Measurements from ENCODE around the gene CHD1. TPM values are rescaled to one million over a fixed set of nuclear protein-coding genes. Genes with fewer than 3 reads are reported as not detected.

CHD1 gene
- total and polyA plus RNA-seq, 9 of the 15 experiments (the other 6 are each of a cell fraction or from before 2014, with no cell fraction given): 27.3 to 133 (median 58.7) TPM

DNA sequence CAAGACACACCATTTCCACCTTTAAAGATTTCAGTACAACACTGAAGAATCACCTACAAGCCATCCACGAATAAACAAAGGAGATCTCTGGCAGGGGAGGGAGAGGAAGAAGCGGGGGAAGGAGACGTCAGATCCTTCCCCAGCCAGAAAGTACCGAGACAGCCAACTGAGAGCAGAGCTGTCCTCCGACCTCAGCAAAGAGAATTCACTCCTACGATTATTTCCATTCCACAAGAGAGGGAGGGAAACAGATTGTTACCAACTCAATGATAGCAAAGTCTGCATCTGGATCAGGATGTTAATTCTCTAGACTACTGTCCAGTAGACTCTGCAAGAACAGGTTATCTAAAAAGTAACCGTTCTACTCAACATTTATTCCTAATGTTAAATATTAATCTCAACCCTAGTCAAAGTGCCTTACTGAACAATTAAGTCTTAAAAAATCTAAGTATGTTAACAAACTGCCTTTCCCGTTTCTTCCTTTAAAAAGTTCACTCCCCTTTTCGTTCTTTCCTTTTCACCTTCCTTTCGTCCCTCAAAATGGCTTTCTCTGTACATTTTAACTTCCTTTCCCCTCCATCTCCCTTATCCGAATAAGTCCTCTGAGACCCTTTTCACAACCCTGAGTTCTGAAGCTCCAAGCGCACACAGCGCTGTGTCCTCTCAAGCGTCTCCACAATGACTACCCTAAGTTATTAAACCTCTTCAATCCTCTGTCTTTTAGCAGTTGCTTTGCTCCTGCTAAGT is 1.4 kb downstream of the CHD1 start (continued):
- no peak for TF ChIP-seq KAT8 (IDR thresholded peaks at IDR 0.05; ENCODE audit: low read depth)
- no peak for TF ChIP-seq THRA (IDR thresholded peaks at IDR 0.05)
- peak; percentile 47; the same call in 1 of the 2 replicates for TF ChIP-seq LARP7 (IDR thresholded peaks at IDR 0.05)
- peak; percentile 30; the same call in 1 of the 2 replicates for TF ChIP-seq NKRF (IDR thresholded peaks at IDR 0.05; ENCODE audit: borderline replicate concordance)
- peak; percentile 71 for TF ChIP-seq GABPA (tag; conservative IDR thresholded peaks at IDR 0.05; ENCODE audit: low read depth)
- TF ChIP-seq, protein P1, sequence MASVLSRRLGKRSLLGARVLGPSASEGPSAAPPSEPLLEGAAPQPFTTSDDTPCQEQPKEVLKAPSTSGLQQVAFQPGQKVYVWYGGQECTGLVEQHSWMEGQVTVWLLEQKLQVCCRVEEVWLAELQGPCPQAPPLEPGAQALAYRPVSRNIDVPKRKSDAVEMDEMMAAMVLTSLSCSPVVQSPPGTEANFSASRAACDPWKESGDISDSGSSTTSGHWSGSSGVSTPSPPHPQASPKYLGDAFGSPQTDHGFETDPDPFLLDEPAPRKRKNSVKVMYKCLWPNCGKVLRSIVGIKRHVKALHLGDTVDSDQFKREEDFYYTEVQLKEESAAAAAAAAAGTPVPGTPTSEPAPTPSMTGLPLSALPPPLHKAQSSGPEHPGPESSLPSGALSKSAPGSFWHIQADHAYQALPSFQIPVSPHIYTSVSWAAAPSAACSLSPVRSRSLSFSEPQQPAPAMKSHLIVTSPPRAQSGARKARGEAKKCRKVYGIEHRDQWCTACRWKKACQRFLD (CRISPR knock-in tag; IDR thresholded peaks at IDR 0.05): no peak
- no peak for TF ChIP-seq ZEB2 (IDR thresholded peaks at IDR 0.05)
- no peak for TF ChIP-seq ZNF408 (CRISPR knock-in tag; IDR thresholded peaks at IDR 0.05; ENCODE audit: low read depth)
- TF ChIP-seq, protein P2, sequence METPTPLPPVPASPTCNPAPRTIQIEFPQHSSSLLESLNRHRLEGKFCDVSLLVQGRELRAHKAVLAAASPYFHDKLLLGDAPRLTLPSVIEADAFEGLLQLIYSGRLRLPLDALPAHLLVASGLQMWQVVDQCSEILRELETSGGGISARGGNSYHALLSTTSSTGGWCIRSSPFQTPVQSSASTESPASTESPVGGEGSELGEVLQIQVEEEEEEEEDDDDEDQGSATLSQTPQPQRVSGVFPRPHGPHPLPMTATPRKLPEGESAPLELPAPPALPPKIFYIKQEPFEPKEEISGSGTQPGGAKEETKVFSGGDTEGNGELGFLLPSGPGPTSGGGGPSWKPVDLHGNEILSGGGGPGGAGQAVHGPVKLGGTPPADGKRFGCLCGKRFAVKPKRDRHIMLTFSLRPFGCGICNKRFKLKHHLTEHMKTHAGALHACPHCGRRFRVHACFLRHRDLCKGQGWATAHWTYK (CRISPR knock-in tag; IDR thresholded peaks at IDR 0.05): no peak
- no peak for TF ChIP-seq ZBED1 (IDR thresholded peaks at IDR 0.05)
- 0 out of 2 replicates have a peak, but pooled peaks have one; percentile 49 for TF ChIP-seq DNMT1 (IDR thresholded peaks at IDR 0.05)
- TF ChIP-seq, protein P3, sequence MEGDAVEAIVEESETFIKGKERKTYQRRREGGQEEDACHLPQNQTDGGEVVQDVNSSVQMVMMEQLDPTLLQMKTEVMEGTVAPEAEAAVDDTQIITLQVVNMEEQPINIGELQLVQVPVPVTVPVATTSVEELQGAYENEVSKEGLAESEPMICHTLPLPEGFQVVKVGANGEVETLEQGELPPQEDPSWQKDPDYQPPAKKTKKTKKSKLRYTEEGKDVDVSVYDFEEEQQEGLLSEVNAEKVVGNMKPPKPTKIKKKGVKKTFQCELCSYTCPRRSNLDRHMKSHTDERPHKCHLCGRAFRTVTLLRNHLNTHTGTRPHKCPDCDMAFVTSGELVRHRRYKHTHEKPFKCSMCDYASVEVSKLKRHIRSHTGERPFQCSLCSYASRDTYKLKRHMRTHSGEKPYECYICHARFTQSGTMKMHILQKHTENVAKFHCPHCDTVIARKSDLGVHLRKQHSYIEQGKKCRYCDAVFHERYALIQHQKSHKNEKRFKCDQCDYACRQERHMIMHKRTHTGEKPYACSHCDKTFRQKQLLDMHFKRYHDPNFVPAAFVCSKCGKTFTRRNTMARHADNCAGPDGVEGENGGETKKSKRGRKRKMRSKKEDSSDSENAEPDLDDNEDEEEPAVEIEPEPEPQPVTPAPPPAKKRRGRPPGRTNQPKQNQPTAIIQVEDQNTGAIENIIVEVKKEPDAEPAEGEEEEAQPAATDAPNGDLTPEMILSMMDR (IDR thresholded peaks at IDR 0.05 in 2 of 3, conservative IDR thresholded peaks at IDR 0.05 in 1 of 3; ENCODE audit: insufficient read depth in 2 of 3, low read depth in 1 of 3, low read length in 3 of 3): no peak
- TF ChIP-seq, protein P4, sequence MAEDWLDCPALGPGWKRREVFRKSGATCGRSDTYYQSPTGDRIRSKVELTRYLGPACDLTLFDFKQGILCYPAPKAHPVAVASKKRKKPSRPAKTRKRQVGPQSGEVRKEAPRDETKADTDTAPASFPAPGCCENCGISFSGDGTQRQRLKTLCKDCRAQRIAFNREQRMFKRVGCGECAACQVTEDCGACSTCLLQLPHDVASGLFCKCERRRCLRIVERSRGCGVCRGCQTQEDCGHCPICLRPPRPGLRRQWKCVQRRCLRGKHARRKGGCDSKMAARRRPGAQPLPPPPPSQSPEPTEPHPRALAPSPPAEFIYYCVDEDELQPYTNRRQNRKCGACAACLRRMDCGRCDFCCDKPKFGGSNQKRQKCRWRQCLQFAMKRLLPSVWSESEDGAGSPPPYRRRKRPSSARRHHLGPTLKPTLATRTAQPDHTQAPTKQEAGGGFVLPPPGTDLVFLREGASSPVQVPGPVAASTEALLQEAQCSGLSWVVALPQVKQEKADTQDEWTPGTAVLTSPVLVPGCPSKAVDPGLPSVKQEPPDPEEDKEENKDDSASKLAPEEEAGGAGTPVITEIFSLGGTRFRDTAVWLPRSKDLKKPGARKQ (CRISPR knock-in tag; IDR thresholded peaks at IDR 0.05): no peak
- no peak for TF ChIP-seq TAL1 (IDR thresholded peaks at IDR 0.05)
- no peak for TF ChIP-seq ZNF133 (CRISPR knock-in tag; IDR thresholded peaks at IDR 0.05)
- TF ChIP-seq, protein P5, sequence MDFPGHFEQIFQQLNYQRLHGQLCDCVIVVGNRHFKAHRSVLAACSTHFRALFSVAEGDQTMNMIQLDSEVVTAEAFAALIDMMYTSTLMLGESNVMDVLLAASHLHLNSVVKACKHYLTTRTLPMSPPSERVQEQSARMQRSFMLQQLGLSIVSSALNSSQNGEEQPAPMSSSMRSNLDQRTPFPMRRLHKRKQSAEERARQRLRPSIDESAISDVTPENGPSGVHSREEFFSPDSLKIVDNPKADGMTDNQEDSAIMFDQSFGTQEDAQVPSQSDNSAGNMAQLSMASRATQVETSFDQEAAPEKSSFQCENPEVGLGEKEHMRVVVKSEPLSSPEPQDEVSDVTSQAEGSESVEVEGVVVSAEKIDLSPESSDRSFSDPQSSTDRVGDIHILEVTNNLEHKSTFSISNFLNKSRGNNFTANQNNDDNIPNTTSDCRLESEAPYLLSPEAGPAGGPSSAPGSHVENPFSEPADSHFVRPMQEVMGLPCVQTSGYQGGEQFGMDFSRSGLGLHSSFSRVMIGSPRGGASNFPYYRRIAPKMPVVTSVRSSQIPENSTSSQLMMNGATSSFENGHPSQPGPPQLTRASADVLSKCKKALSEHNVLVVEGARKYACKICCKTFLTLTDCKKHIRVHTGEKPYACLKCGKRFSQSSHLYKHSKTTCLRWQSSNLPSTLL (IDR thresholded peaks at IDR 0.05): no peak
